HEK293 (cell line): ENCODE measurements around the gene SPCS2.

Source experiments
- CTCF ChIA-PET: fragments of 350-600 bp; formaldehyde crosslinking; extraction: SDS; loops from one replicate; lab custom pipeline; 2021; ENCODE audit warnings: antibody characterized with exemption; lab: Yijun Ruan, JAX
- POLR2A ChIA-PET: fragments of 300-600 bp; formaldehyde crosslinking; extraction: SDS; loops from one replicate; lab custom pipeline; 2020; ENCODE audit warnings: antibody characterized with exemption, inconsistent platforms; lab: Yijun Ruan, JAX
- H3K27ac ChIP-seq: fragments of 200-500 bp; sonication (Bioruptor generic); 2 replicates; pipeline ENCODE4 v1.5.1; 2014; ENCODE audit warnings: low read depth, low read length, control low read depth, inconsistent platforms; ENCODE audit errors: extremely low read depth
- H3K36me3 ChIP-seq, 2 experiments: fragments of 200-500 bp in 1 of 2; sonication (Bioruptor generic) in 1 of 2; 1 replicate in 1 of 2; 2 replicates in 1 of 2; pipeline ENCODE4 v1.5.1; 2014 to 2017; ENCODE audit warnings: inconsistent platforms in 2 of 2, low read length in 2 of 2; ENCODE audit not compliant: control insufficient read depth in 2 of 2, insufficient read depth in 1 of 2
- H3K4me1 ChIP-seq: fragments of 200-500 bp; sonication (Bioruptor generic); 2 replicates; pipeline ENCODE4 v1.5.1; 2014; ENCODE audit warnings: mild to moderate bottlenecking, low read length, inconsistent platforms; ENCODE audit not compliant: control insufficient read depth, insufficient read depth
- H3K4me3 ChIP-seq: 2 replicates; pipeline ENCODE4 v1.5.1; 2011; ENCODE audit warnings: low read depth, mild to moderate bottlenecking, control low read depth, low read length, moderate library complexity
- H3K9me3 ChIP-seq: fragments of 200-500 bp; sonication (Bioruptor generic); 2 replicates; pipeline ENCODE4 v1.5.1; 2014; ENCODE audit warnings: low read depth, low read length, inconsistent platforms; ENCODE audit not compliant: control insufficient read depth, insufficient read depth
- ATF2 ChIP-seq: fragments of 450-650 bp; formaldehyde crosslinking; IDR thresholded peaks from 2 replicates; pipeline ENCODE4 v1.5.1; 2016; ENCODE audit warnings: missing biosample characterization, missing genetic modification characterization, low read depth
- PATZ1 ChIP-seq: fragments of 450-650 bp; formaldehyde crosslinking; IDR thresholded peaks from 2 replicates; pipeline ENCODE4 v1.5.1; 2016; ENCODE audit warnings: missing biosample characterization, missing genetic modification characterization
- SP7 ChIP-seq: fragments of 450-650 bp; formaldehyde crosslinking; IDR thresholded peaks from 2 replicates; pipeline ENCODE4 v1.5.1; 2016; ENCODE audit warnings: missing biosample characterization, missing genetic modification characterization
- ZBTB17 ChIP-seq: fragments of 450-650 bp; formaldehyde crosslinking; IDR thresholded peaks from 2 replicates; pipeline ENCODE4 v1.5.1; 2016; ENCODE audit warnings: missing biosample characterization, missing genetic modification characterization
- ZBTB21 ChIP-seq: fragments of 450-650 bp; formaldehyde crosslinking; IDR thresholded peaks from 2 replicates; pipeline ENCODE4 v1.5.1; 2017; ENCODE audit warnings: missing biosample characterization, missing genetic modification characterization
- ZEB2 ChIP-seq: fragments of 450-650 bp; formaldehyde crosslinking; IDR thresholded peaks from 2 replicates; pipeline ENCODE4 v1.5.1; 2016; ENCODE audit warnings: missing biosample characterization, missing genetic modification characterization
- ZNF239 ChIP-seq: fragments of 450-650 bp; formaldehyde crosslinking; IDR thresholded peaks from 2 replicates; pipeline ENCODE4 v1.5.1; 2016; ENCODE audit warnings: missing biosample characterization, missing genetic modification characterization
- ZNF24 ChIP-seq: fragments of 450-650 bp; formaldehyde crosslinking; IDR thresholded peaks from 2 replicates; pipeline ENCODE4 v1.5.1; 2016; ENCODE audit warnings: missing biosample characterization, missing genetic modification characterization
- ZNF324 ChIP-seq: fragments of 450-650 bp; formaldehyde crosslinking; IDR thresholded peaks from 2 replicates; pipeline ENCODE4 v1.5.1; 2016; ENCODE audit warnings: missing biosample characterization, missing genetic modification characterization
- ZNF335 ChIP-seq: fragments of 450-650 bp; formaldehyde crosslinking; conservative IDR thresholded peaks from 2 replicates; pipeline ENCODE4 v1.5.1; 2016; ENCODE audit warnings: missing biosample characterization, missing genetic modification characterization
- ZNF426 ChIP-seq: fragments of 450-650 bp; formaldehyde crosslinking; IDR thresholded peaks from 2 replicates; pipeline ENCODE4 v1.5.1; 2017; ENCODE audit warnings: missing biosample characterization, missing genetic modification characterization, mild to moderate bottlenecking, inconsistent platforms, moderate library complexity
- ZNF433 ChIP-seq: fragments of 450-650 bp; formaldehyde crosslinking; IDR thresholded peaks from 2 replicates; pipeline ENCODE4 v1.5.1; 2016; ENCODE audit warnings: missing biosample characterization, missing genetic modification characterization, low read depth
- ZNF521 ChIP-seq: fragments of 450-650 bp; formaldehyde crosslinking; IDR thresholded peaks from 2 replicates; pipeline ENCODE4 v1.5.1; 2017; ENCODE audit warnings: missing biosample characterization, mild to moderate bottlenecking, missing genetic modification characterization
- ZNF549 ChIP-seq: fragments of 450-650 bp; IDR thresholded peaks from 2 replicates; pipeline ENCODE4 v1.5.1; 2018; ENCODE audit warnings: missing biosample characterization, missing genetic modification characterization, mild to moderate bottlenecking, inconsistent platforms, moderate library complexity
- ZNF571 ChIP-seq: fragments of 450-650 bp; formaldehyde crosslinking; IDR thresholded peaks from 2 replicates; pipeline ENCODE4 v1.5.0; 2017; ENCODE audit warnings: missing biosample characterization, missing genetic modification characterization
- ZNF670 ChIP-seq: fragments of 450-650 bp; formaldehyde crosslinking; IDR thresholded peaks from 2 replicates; pipeline ENCODE4 v1.5.1; 2016; ENCODE audit warnings: missing biosample characterization, missing genetic modification characterization, low read depth
- ZNF76 ChIP-seq: fragments of 450-650 bp; formaldehyde crosslinking; IDR thresholded peaks from 2 replicates; pipeline ENCODE4; 2016; ENCODE audit warnings: low read depth, missing biosample characterization, missing genetic modification characterization, borderline replicate concordance
- ZNF785 ChIP-seq: fragments of 450-650 bp; formaldehyde crosslinking; IDR thresholded peaks from 2 replicates; pipeline ENCODE4 v1.5.1; 2016; ENCODE audit warnings: missing biosample characterization, missing genetic modification characterization
- ZSCAN16 ChIP-seq: fragments of 450-650 bp; formaldehyde crosslinking; IDR thresholded peaks from 2 replicates; pipeline ENCODE4 v1.5.1; 2016; ENCODE audit warnings: missing biosample characterization, missing genetic modification characterization
- ZSCAN18 ChIP-seq: fragments of 450-650 bp; formaldehyde crosslinking; IDR thresholded peaks from 2 replicates; pipeline ENCODE4 v1.5.1; 2016; ENCODE audit warnings: missing biosample characterization, missing genetic modification characterization
- ZXDB ChIP-seq: fragments of 450-650 bp; formaldehyde crosslinking; IDR thresholded peaks from 2 replicates; pipeline ENCODE4 v1.5.1; 2016; ENCODE audit warnings: missing biosample characterization, missing genetic modification characterization

SPCS2 gene

GRCh38 chr11:74966651-74967050, 17.6 kb downstream of the SPCS2 start:
- CTCF ChIA-PET, result no interaction called here
- peaks cover 6% of the 10 kb centered on the region; the same call in 1 of the 2 replicates for H3K4me1 ChIP-seq
- H3K9me3 ChIP-seq, result no peaks in the 10 kb centered on the region
- TF ChIP-seq ZNF670, result no peak
- TF ChIP-seq ZNF785 (tag by site-specific recombination), result no peak
- TF ChIP-seq SP7 (tag by site-specific recombination), result no peak
- TF ChIP-seq ZSCAN16 (tag by site-specific recombination), result no peak
- TF ChIP-seq, all 188 proteins: peak for 0
- H3K4me3 ChIP-seq, result no peak overlapping the region
- peaks cover 0 to 41% of the 10 kb centered on the region in 2 experiments; a peak in 2 of 3 replicates for H3K36me3 ChIP-seq
- no peak overlapping the region for H3K27ac ChIP-seq
- POLR2A ChIA-PET, result interaction anchor here (1.5 kb wide), 1 partner anchor 22 kb away, joined by 3 read pairs; the partner anchor contains the start of gene NEU3

GRCh38 chr11:74970852-74971395, 21.9 kb downstream of the SPCS2 start:
- Histone ChIP-seq H3K36me3 (peaks cover 0 to 71% of the 10 kb centered on the region in 2 experiments; a peak in 2 of 3 replicates), H3K9me3 (no peaks in the 10 kb centered on the region), H3K27ac (no peak overlapping the region), H3K4me3 (no peak overlapping the region), H3K4me1 (no peaks in the 10 kb centered on the region)
- ChIA-PET CTCF (interaction anchor here (0.6 to 0.7 kb wide), 2 partner anchors 40 to 579 kb away, joined by 3 to 4 read pairs; no protein-coding TSS in a partner anchor), POLR2A (no interaction called here)
- no peak for TF ChIP-seq ZXDB (tag by site-specific recombination)
- no peak for TF ChIP-seq ZNF549 (tag by site-specific recombination)

- TF ChIP-seq ZBTB21 (no peak), ZNF426 (no peak)
- peaks cover 0 to 74% of the 10 kb centered on the region in 2 experiments; a peak in 2 of 3 replicates for H3K36me3 ChIP-seq
These were observed 22.4 kb downstream of the SPCS2 start for GRCh38 chr11:74971424-74971823.

GRCh38 chr11:74978041-74978440, 29.0 kb downstream of the SPCS2 start:
- Histone ChIP-seq H3K27ac (no peak overlapping the region), H3K4me1 (no peaks in the 10 kb centered on the region), H3K36me3 (peaks cover 0 to 64% of the 10 kb centered on the region in 2 experiments; a peak in 1 of 3 replicates), H3K4me3 (no peak overlapping the region), H3K9me3 (no peaks in the 10 kb centered on the region)
- TF ChIP-seq ZNF239 (tag by site-specific recombination) (no peak), ZNF324 (tag by site-specific recombination) (no peak), ZBTB17 (no peak), ZNF335 (tag by site-specific recombination) (no peak), ZEB2 (tag by site-specific recombination) (no peak), ZNF76 (tag by site-specific recombination) (no peak), ZNF571 (tag by site-specific recombination) (no peak), ZSCAN18 (tag by site-specific recombination) (no peak), PATZ1 (tag by site-specific recombination) (no peak), ZNF521 (tag by site-specific recombination) (no peak), ATF2 (tag by site-specific recombination) (no peak), ZNF433 (tag by site-specific recombination) (no peak), ZNF24 (tag by site-specific recombination) (no peak)
- POLR2A ChIA-PET, result no interaction called here
- CTCF ChIA-PET, result interaction anchor here (0.7 kb wide), 1 partner anchor 168 kb away, joined by 4 read pairs; no protein-coding TSS in a partner anchor

More at GRCh38 chr11:74971424-74971823, 22.4 kb downstream of the SPCS2 start:
- H3K9me3 ChIP-seq, result no peaks in the 10 kb centered on the region
- ChIA-PET CTCF (interaction anchor here (0.6 to 1.0 kb wide), 4 partner anchors 11 to 578 kb away, joined by 3 to 4 read pairs (median 3); no protein-coding TSS in a partner anchor), POLR2A (interaction anchor here (0.7 kb wide), 1 partner anchor 17 kb away, joined by 5 read pairs; the partner anchor contains the start of gene NEU3)
- no peak overlapping the region for H3K27ac ChIP-seq
- H3K4me1 ChIP-seq, result no peaks in the 10 kb centered on the region
- H3K4me3 ChIP-seq, result no peak overlapping the region
